ENCODE measurements around the gene SLC43A3. TPM values are rescaled to one million over a fixed set of nuclear protein-coding genes. Genes with fewer than 3 reads are reported as not detected.

The SLC43A3 gene
- total RNA-seq, 2 donors from 2014 or later, result 10.6 to 21.4 TPM

DNA sequence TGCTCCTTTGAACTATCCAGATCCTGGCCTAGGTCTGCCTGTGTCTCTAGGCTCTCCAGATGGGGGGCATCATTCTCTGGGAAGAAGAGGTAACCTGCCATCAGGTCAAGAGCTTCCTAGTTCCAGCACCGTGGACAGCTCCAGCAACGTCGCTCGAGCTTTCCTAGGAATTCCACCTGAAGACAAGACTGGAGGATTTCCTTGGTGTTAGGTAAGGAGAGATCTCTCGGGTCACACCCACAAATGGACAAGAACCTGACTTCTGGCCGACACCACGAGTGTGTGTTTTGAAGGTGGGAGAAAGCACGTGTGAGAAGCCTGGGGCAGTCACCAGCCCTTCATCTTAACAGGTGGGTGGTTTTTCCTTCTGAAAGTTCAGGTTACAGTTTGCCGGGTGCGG is 47.2 kb downstream of the SLC43A3 start:
- H3K9ac ChIP-seq (ENCODE audit: low read depth in 2 of 2, low read length in 2 of 2), result no peak overlapping the region
- intact Hi-C loops (cut with DNase I), result no loop called here
- no peaks in the 10 kb centered on the region for H3K4me1 ChIP-seq
- no peaks in the 10 kb centered on the region for H3K36me3 ChIP-seq
- no peak for DNase-seq
- no peak for TF ChIP-seq CTCF (IDR thresholded peaks at IDR 0.05)
- H3K27me3 ChIP-seq, result no peaks in the 10 kb centered on the region
- no peak overlapping the region for H3K27ac ChIP-seq
- no peak overlapping the region for H3K4me3 ChIP-seq
- no peaks in the 10 kb centered on the region for H3K9me3 ChIP-seq

- no peak overlapping the region for H3K4me3 ChIP-seq
- no peaks in the 10 kb centered on the region for H3K27me3 ChIP-seq
- DNase-seq, result no peak
- intact Hi-C loops (cut with DNase I), result no loop called here
- no peaks in the 10 kb centered on the region for H3K4me1 ChIP-seq
- no peaks in the 10 kb centered on the region for H3K9me3 ChIP-seq
- H3K36me3 ChIP-seq, result no peaks in the 10 kb centered on the region
- no peak overlapping the region for H3K9ac ChIP-seq (ENCODE audit: low read depth in 2 of 2, low read length in 2 of 2)
- no peak for TF ChIP-seq CTCF (IDR thresholded peaks at IDR 0.05)
- no peak overlapping the region for H3K27ac ChIP-seq
Measured at GRCh38 chr11:57378186-57378585, 48.7 kb downstream of the SLC43A3 start.

GRCh38 chr11:57377107-57377506 is 49.8 kb downstream of the SLC43A3 start:
- intact Hi-C loops (cut with DNase I), result no loop called here
- H3K4me3 ChIP-seq, result no peak overlapping the region
- TF ChIP-seq CTCF (IDR thresholded peaks at IDR 0.05), result no peak
- no peaks in the 10 kb centered on the region for H3K4me1 ChIP-seq
- DNase-seq, result no peak
- no peaks in the 10 kb centered on the region for H3K36me3 ChIP-seq
- no peaks in the 10 kb centered on the region for H3K9me3 ChIP-seq
- H3K27me3 ChIP-seq, result no peaks in the 10 kb centered on the region
- H3K9ac ChIP-seq (ENCODE audit: low read depth in 2 of 2, low read length in 2 of 2), result no peak overlapping the region
- H3K27ac ChIP-seq, result no peak overlapping the region

DNA sequence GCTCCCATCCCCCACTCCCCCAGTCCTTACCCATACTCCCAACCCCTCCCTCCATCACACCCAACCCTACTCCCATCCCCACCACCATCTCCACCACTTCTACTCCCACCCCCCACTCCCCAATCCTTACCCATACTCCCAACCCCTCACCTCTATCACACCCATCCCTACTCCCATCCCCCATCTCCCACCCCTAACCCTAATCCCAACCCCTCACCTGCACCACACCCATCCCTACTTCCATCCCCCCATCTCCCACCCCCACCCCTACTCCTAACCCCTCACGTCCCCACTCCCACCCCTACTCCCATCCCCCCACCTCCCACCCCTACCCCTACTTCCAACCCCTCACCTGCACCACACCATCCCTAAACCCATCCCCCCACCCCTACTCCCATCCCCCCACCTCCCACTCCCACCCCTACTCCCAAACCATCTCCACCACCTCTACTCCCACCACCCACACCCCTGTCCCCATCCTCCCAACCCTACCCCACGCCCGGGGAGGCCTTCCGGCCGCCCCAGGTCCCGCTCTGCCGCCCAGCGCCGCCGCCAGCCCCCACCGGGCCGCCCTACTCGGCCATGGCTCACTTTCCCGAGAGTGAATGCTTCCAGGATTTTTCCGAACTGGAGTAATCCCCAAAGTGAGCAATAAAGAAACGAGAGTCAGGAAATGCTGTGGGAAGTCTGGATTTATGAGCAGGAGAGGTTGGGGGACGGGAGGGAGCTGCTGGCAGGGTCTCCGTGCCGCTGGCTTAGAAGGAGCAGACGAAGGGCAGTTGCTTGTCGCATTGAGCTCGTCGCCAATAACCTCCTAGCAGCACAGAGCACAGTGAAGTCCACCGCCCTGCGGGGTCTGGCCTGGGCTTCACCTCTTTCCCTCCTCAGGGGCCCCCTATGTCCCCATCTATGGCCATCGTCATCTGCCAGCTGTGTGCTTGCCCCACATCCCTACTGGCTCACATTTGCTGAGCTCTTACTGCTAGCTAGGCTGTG is 50.5 kb downstream of the SLC43A3 start:
- H3K27me3 ChIP-seq, result no peaks in the 10 kb centered on the region
- no peak for DNase-seq
- no peaks in the 10 kb centered on the region for H3K4me1 ChIP-seq
- H3K9ac ChIP-seq (ENCODE audit: low read depth in 2 of 2, low read length in 2 of 2), result no peak overlapping the region
- H3K4me3 ChIP-seq, result no peak overlapping the region
- H3K36me3 ChIP-seq, result no peaks in the 10 kb centered on the region
- TF ChIP-seq CTCF (IDR thresholded peaks at IDR 0.05), result no peak
- H3K27ac ChIP-seq, result no peak overlapping the region
- intact Hi-C loops (cut with DNase I), result no loop called here
- H3K9me3 ChIP-seq, result no peaks in the 10 kb centered on the region

GRCh38 chr11:57375490-57375889 is 51.4 kb downstream of the SLC43A3 start:
- H3K9ac ChIP-seq (ENCODE audit: low read depth in 2 of 2, low read length in 2 of 2), result no peak overlapping the region
- no peak overlapping the region for H3K4me3 ChIP-seq
- H3K27me3 ChIP-seq, result no peaks in the 10 kb centered on the region
- intact Hi-C loops (cut with DNase I), result no loop called here
- H3K4me1 ChIP-seq, result no peaks in the 10 kb centered on the region
- H3K27ac ChIP-seq, result no peak overlapping the region
- no peak for TF ChIP-seq CTCF (IDR thresholded peaks at IDR 0.05)
- H3K9me3 ChIP-seq, result no peaks in the 10 kb centered on the region
- DNase-seq, result no peak
- no peaks in the 10 kb centered on the region for H3K36me3 ChIP-seq
